HG02623 (cell line): ENCODE measurements around the gene NR2C1.
"Not testable (repeated sequence)": the region's sequence is repeated elsewhere in the genome, so short reads cannot be mapped to it uniquely, and the experiment has no call there.

Source experiments
- ATAC-seq: cut with Tn5 transposase; IDR thresholded peaks from one replicate; pipeline ENCODE4 v1.9.1; 2021; ENCODE audit warnings: moderate library complexity; ENCODE audit not compliant: unreplicated experiment

The NR2C1 gene

GRCh38 chr12:95003213-95003920 is 70.1 kb downstream of the NR2C1 start, which contains the start of gene NDUFA12:
Gene NDUFA12, minus strand, starts transcription at chr12:95003697. Its CDS starts 17 bp downstream, at chr12:95003680.
- ATAC-seq: peak; percentile 99

GRCh38 chr12:95002754-95003153 is 70.7 kb downstream of the NR2C1 start:
- no peak for ATAC-seq

GRCh38 chr12:94998326-94998725 is 75.1 kb downstream of the NR2C1 start:
- no peak for ATAC-seq

- no peak for ATAC-seq
Observed at GRCh38 chr12:94997726-94998125, 75.7 kb downstream of the NR2C1 start.

- no peak for ATAC-seq
Observed at GRCh38 chr12:94997061-94997460, 76.4 kb downstream of the NR2C1 start.

GRCh38 chr12:94994312-94994711 is 79.1 kb downstream of the NR2C1 start:
- ATAC-seq: no peak

- not testable (repeated sequence) for ATAC-seq
Observed at GRCh38 chr12:94993855-94994254, 79.6 kb downstream of the NR2C1 start.

GRCh38 chr12:94990222-94990621 is 83.2 kb downstream of the NR2C1 start:
- no peak for ATAC-seq

GRCh38 chr12:94988471-94988870 is 84.9 kb downstream of the NR2C1 start:
- ATAC-seq: no peak

- no peak for ATAC-seq
Observed at GRCh38 chr12:94987801-94988200, 85.6 kb downstream of the NR2C1 start.

- no peak for ATAC-seq
Observed at GRCh38 chr12:94987076-94987669, 86.2 kb downstream of the NR2C1 start.

- ATAC-seq: not testable (repeated sequence)
Observed at GRCh38 chr12:94985099-94985498, 88.3 kb downstream of the NR2C1 start.

- no peak for ATAC-seq
Observed at GRCh38 chr12:94983321-94983720, 90.1 kb downstream of the NR2C1 start.

GRCh38 chr12:94982456-94982855 is 91.0 kb downstream of the NR2C1 start:
- no peak for ATAC-seq

- ATAC-seq: no peak
Observed at GRCh38 chr12:94980577-94980976, 92.8 kb downstream of the NR2C1 start.

GRCh38 chr12:94979941-94980340 is 93.5 kb downstream of the NR2C1 start:
- ATAC-seq: no peak

- ATAC-seq: no peak
Observed at GRCh38 chr12:94977766-94978468, 95.5 kb downstream of the NR2C1 start.

GRCh38 chr12:94973221-94973620 is 100.2 kb downstream of the NR2C1 start:
- ATAC-seq: no peak

- ATAC-seq: no peak
Observed at GRCh38 chr12:94972795-94973194, 100.6 kb downstream of the NR2C1 start.

- ATAC-seq: no peak
Observed at GRCh38 chr12:94971923-94972322, 101.5 kb downstream of the NR2C1 start.

- no peak for ATAC-seq
Observed at GRCh38 chr12:94970560-94970959, 102.9 kb downstream of the NR2C1 start.
